SK-N-SH (cell line): ENCODE data around the gene RARB.

Source experiments
- POLR2AphosphoS5 ChIP-seq: IDR thresholded peaks from 2 replicates; pipeline ENCODE4 v1.6.1; 2012; ENCODE audit warnings: low read depth, low read length
- RFX5 ChIP-seq: IDR thresholded peaks from 2 replicates; pipeline ENCODE4 v1.6.1; 2012; ENCODE audit warnings: mild to moderate bottlenecking, improper control_type of control experiment, low read length
- TF ChIP-seq, protein P1 (sequence below): fragments of 200-600 bp; sonication (generic); IDR thresholded peaks from 2 replicates; pipeline ENCODE4 v1.6.1; 2017; ENCODE audit warnings: antibody characterized with exemption, mild to moderate bottlenecking, moderate library complexity

DNA sequence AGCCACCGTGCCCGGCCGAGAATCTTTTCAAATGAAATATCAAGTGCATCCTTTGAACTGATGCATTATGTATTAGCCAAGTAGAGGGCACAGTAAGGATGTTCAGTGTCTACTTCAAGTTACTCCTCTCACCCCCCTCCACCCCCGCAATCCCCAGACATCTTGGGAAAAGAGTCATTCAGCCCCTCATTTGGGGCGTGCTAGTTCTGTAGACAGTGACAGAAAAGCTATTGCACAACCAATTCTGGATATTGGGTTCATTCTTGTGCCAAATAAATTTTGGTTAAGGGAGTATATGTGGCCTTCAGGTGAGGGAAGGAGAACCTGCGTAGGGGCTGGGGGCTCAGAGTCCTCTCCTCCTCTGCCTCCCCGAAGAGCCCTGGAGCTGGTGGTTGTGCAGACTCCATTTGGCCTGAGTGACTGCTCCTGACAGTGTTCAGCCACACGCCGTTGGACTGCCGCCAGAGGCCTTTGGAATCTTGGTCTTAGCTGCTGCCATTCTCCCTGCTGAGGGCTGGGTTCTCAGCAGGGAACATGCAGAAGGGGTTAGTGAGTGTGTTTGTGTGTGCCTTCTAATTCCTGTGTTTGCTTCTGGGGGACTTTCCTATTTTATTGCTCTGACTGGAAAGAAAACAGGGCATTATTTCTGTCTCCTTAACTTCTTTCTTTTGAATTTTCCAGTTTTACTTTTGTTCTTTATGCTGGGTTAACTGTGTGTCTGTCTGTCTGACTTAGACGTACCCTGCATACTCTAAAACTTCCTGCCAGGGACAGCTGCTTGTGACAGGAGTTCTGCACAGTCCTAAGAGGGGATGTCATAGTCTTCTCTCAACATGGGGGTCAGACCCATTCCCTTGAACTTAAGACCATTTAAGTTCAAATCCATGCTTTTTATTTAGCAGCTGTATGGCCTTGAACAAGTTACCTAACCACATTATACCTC, 21.0 kb downstream of the RARB start:
- TF ChIP-seq, protein P1, sequence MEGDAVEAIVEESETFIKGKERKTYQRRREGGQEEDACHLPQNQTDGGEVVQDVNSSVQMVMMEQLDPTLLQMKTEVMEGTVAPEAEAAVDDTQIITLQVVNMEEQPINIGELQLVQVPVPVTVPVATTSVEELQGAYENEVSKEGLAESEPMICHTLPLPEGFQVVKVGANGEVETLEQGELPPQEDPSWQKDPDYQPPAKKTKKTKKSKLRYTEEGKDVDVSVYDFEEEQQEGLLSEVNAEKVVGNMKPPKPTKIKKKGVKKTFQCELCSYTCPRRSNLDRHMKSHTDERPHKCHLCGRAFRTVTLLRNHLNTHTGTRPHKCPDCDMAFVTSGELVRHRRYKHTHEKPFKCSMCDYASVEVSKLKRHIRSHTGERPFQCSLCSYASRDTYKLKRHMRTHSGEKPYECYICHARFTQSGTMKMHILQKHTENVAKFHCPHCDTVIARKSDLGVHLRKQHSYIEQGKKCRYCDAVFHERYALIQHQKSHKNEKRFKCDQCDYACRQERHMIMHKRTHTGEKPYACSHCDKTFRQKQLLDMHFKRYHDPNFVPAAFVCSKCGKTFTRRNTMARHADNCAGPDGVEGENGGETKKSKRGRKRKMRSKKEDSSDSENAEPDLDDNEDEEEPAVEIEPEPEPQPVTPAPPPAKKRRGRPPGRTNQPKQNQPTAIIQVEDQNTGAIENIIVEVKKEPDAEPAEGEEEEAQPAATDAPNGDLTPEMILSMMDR: no peak
- TF ChIP-seq RFX5: no peak
- peak; percentile 23; the same call in 1 of the 2 replicates for TF ChIP-seq POLR2AphosphoS5
